Measurements from ENCODE around the gene CACNB3.
"Not testable (repeated sequence)": the region's sequence is repeated elsewhere in the genome, so short reads cannot be mapped to it uniquely, and the experiment has no call there.

CACNB3 gene

DNA sequence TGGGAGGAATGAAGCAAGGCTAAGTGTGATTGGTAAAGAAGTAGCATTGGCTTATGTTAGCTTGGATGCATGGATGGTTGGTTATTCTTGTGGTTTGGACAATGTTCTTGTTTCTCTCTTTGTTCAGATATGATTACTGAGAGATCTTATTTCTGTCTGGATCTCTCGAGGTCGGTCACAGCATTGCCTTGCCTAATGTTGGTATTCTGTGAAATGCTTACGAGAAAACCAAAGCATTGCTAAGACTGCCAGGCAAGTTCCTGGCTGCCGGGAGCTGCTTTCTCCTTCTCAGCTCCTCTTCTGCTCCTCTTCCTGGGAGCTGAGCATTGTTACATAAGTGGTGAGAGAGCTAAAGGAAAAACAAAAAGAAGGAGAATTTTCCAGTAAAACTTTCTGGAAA is 54.8 kb downstream of the CACNB3 start:
- DNase-seq (ENCODE audit: low spot score), result no peak
- no peak for TF ChIP-seq CTCF (IDR thresholded peaks at IDR 0.05; ENCODE audit: extremely low read depth, missing control alignments)

GRCh38 chr12:48873534-48873933 is 55.2 kb downstream of the CACNB3 start:
- not testable (repeated sequence) for DNase-seq (ENCODE audit: low spot score)

GRCh38 chr12:48875944-48876515 is 57.7 kb downstream of the CACNB3 start:
- TF ChIP-seq CTCF (IDR thresholded peaks at IDR 0.05; ENCODE audit: extremely low read depth, missing control alignments), result no peak
- no peak for DNase-seq (ENCODE audit: low spot score)
